Neuronal stem cell (in vitro differentiated cells): Measurements from ENCODE around the gene UNC5B.

Source experiments
- DNase-seq: peaks from one replicate; pipeline ENCODE4 v3.0.0-alpha.2; 2013; ENCODE audit warnings: low spot score
- H2AFZ ChIP-seq: one replicate; pipeline ENCODE4 v1.6.1; 2013; ENCODE audit warnings: mild to moderate bottlenecking, low read length, inconsistent platforms
- H2AK5ac ChIP-seq: 2 replicates; pipeline ENCODE4 v1.6.1; 2013; ENCODE audit warnings: low read depth, mild to moderate bottlenecking, inconsistent platforms, low read length, moderate library complexity, mixed read lengths
- H2BK120ac ChIP-seq: 2 replicates; pipeline ENCODE4 v1.6.1; 2013; ENCODE audit warnings: low read depth, mild to moderate bottlenecking, inconsistent platforms, low read length, moderate library complexity, mixed read lengths
- H2BK12ac ChIP-seq: one replicate; pipeline ENCODE4 v1.6.1; 2013; ENCODE audit warnings: low read length, inconsistent platforms
- H2BK15ac ChIP-seq: 2 replicates; pipeline ENCODE4 v1.6.1; 2013; ENCODE audit warnings: mild to moderate bottlenecking, low read length, inconsistent platforms, mixed read lengths
- H2BK5ac ChIP-seq: one replicate; pipeline ENCODE4 v1.6.1; 2013; ENCODE audit warnings: inconsistent platforms, mild to moderate bottlenecking, low read length, moderate library complexity
- H3K14ac ChIP-seq: one replicate; pipeline ENCODE4 v1.6.1; 2013; ENCODE audit warnings: low read length, inconsistent platforms
- H3K18ac ChIP-seq: 2 replicates; pipeline ENCODE4 v1.6.1; 2013; ENCODE audit warnings: low read length, inconsistent platforms
- H3K23ac ChIP-seq: 2 replicates; pipeline ENCODE4 v1.6.1; 2013; ENCODE audit warnings: low read depth, mild to moderate bottlenecking, mixed read lengths, low read length, inconsistent platforms; ENCODE audit not compliant: poor library complexity
- H3K27ac ChIP-seq: replicated peaks from 3 replicates; pipeline ENCODE4 v1.5.1; 2013; ENCODE audit warnings: low read length, inconsistent platforms
- H3K27me3 ChIP-seq, 3 experiments: 2 replicates each; pipeline ENCODE4 v1.6.1; 2013; ENCODE audit warnings: low read length in 3 of 3, mild to moderate bottlenecking in 2 of 3, inconsistent platforms in 1 of 3, low read depth in 1 of 3, mixed read lengths in 1 of 3, moderate library complexity in 1 of 3; ENCODE audit not compliant: control insufficient read depth in 3 of 3, insufficient read depth in 3 of 3
- H3K36me3 ChIP-seq, 2 donors: replicated peaks in 1 of 2; 2 replicates each; pipeline ENCODE4 v1.6.1; 2013; ENCODE audit warnings: low read length in 2 of 2; ENCODE audit not compliant: control insufficient read depth in 2 of 2, insufficient read depth in 2 of 2
- H3K4ac ChIP-seq: 2 replicates; pipeline ENCODE4 v1.6.1; 2013; ENCODE audit warnings: inconsistent platforms, mild to moderate bottlenecking, low read length, moderate library complexity
- H3K4me1 ChIP-seq, 2 donors: 1 replicate in 1 of 2; 2 replicates in 1 of 2; pipeline ENCODE4 v1.6.1; 2013; ENCODE audit warnings: low read length in 2 of 2, low read depth in 1 of 2; ENCODE audit not compliant: control insufficient read depth in 2 of 2, insufficient read depth in 1 of 2
- H3K4me2 ChIP-seq: one replicate; pipeline ENCODE4 v1.6.1; 2013; ENCODE audit warnings: mild to moderate bottlenecking, low read length, inconsistent platforms; ENCODE audit not compliant: insufficient read depth, poor library complexity, severe bottlenecking
- H3K4me3 ChIP-seq, 2 donors: 2 replicates each; pipeline ENCODE4 v1.5.1; 2013; ENCODE audit warnings: low read length in 2 of 2, mild to moderate bottlenecking in 2 of 2, inconsistent platforms in 1 of 2, moderate library complexity in 1 of 2
- H3K79me1 ChIP-seq: one replicate; pipeline ENCODE4 v1.6.1; 2013; ENCODE audit warnings: low read depth, mild to moderate bottlenecking, inconsistent platforms, low read length, moderate library complexity
- H3K9ac ChIP-seq: one replicate; pipeline ENCODE4 v1.6.1; 2013; ENCODE audit warnings: mild to moderate bottlenecking, low read depth, low read length, inconsistent platforms; ENCODE audit not compliant: poor library complexity
- H3K9me3 ChIP-seq, 2 donors: replicated peaks in 1 of 2; 2 replicates each; pipeline versions ENCODE3 to v1.6.1; 2013; ENCODE audit warnings: low read length in 2 of 2, mild to moderate bottlenecking in 2 of 2, inconsistent platforms in 1 of 2, low read depth in 1 of 2, mixed read lengths in 1 of 2, moderate library complexity in 1 of 2; ENCODE audit not compliant: control insufficient read depth in 2 of 2, insufficient read depth in 1 of 2
- H4K8ac ChIP-seq: one replicate; pipeline ENCODE4 v1.6.1; 2013; ENCODE audit warnings: low read depth, mild to moderate bottlenecking, inconsistent platforms, low read length, moderate library complexity
- H4K91ac ChIP-seq: one replicate; pipeline ENCODE4 v1.6.1; 2013; ENCODE audit warnings: low read length, low read depth, mild to moderate bottlenecking, inconsistent platforms; ENCODE audit not compliant: poor library complexity
- WGBS, 2 donors: extraction: QIAGEN DNeasy Blood & Tissue Kit; methylation state at CpG; one replicate each; pipeline ENCODE4 v1.1.7; 2013; ENCODE audit warnings: missing lambda C conversion rate in 2 of 2, mixed read lengths in 1 of 2; ENCODE audit not compliant: insufficient read length in 2 of 2, insufficient replicate concordance in 1 of 2; ENCODE audit errors: extremely low coverage in 2 of 2; 5-methylcytosine and 5-hydroxymethylcytosine counted together

UNC5B gene

DNA sequence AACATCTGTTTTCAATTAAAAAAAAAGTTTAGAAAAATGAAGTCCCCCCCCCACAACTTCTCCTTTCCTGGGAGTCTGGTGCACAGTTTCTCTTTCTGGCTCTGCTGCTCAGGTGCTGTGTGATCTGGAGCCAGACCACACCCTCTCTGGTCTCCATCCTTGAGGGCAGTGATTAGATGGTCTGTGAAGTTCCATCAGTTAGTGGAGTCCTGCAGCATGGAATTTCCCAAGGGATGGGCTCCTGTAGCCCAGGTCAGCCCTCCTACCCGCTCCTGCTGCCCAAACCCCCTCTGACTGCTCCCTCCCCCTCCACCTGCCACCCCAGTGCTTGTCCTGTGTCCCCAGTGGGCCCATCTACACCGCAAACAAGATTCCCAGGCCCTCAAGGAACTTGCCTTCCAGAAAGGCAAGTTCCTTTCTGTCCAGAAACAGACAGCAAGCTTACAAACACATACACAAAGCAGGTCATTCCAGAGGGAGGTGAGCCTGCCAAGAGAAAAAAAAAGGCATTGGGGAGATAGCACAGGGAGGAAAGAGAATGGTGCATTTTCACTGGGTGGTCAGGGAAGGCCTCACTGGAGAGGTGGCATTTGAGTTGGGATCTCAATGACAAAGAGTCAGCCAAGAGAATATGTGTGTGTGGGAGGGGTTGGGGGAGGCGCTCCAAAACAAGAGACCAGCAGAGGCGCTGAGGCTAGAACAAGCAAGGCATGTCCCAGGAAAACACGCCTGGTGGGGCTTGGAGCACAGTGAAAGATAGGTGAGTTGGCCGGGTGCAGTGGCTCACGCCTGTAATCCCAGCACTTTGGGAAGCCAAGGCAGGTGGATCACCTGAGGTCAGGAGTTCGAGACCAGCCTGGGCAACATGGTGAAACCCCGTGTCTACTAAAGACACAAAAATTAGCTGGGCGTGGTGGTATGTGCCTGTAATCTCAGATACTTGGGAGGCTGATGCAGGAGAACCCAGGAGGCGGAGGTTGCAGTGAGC is 57.2 kb downstream of the UNC5B start:
- no peak overlapping the region for H3K14ac ChIP-seq
- peak; percentile 30 for DNase-seq
- no peak overlapping the region for H3K9ac ChIP-seq
- no peak overlapping the region for H3K4ac ChIP-seq
- peak overlapping the region; percentile 56 for H2BK120ac ChIP-seq
- no peak overlapping the region for H2BK12ac ChIP-seq
- H2AFZ ChIP-seq = no peak overlapping the region
- peak overlapping the region; percentile 56 for H3K18ac ChIP-seq
- peaks cover 4 to 12% of the 10 kb centered on the region in 2 donors for H3K4me1 ChIP-seq
- no peak overlapping the region for H2BK5ac ChIP-seq
- H4K91ac ChIP-seq = no peak overlapping the region
- no peak overlapping the region for H3K4me2 ChIP-seq
- H2AK5ac ChIP-seq = peak overlapping the region; percentile 34
- H3K27ac ChIP-seq = peak overlapping the region; percentile 63
- peak overlapping the region; percentile 28 for H2BK15ac ChIP-seq
- no peaks in the 10 kb centered on the region for H3K36me3 ChIP-seq
- peaks cover 0 to 16% (median 0%) of the 10 kb centered on the region in 3 experiments for H3K27me3 ChIP-seq
- H4K8ac ChIP-seq = no peak overlapping the region
- no peak overlapping the region for H3K4me3 ChIP-seq
- WGBS, 2 donors = no CpG with 5 or more reads among the region's 11 CpGs
- no peak overlapping the region for H3K23ac ChIP-seq
- H3K9me3 ChIP-seq = no peaks in the 10 kb centered on the region
- no peaks in the 10 kb centered on the region for H3K79me1 ChIP-seq

DNA sequence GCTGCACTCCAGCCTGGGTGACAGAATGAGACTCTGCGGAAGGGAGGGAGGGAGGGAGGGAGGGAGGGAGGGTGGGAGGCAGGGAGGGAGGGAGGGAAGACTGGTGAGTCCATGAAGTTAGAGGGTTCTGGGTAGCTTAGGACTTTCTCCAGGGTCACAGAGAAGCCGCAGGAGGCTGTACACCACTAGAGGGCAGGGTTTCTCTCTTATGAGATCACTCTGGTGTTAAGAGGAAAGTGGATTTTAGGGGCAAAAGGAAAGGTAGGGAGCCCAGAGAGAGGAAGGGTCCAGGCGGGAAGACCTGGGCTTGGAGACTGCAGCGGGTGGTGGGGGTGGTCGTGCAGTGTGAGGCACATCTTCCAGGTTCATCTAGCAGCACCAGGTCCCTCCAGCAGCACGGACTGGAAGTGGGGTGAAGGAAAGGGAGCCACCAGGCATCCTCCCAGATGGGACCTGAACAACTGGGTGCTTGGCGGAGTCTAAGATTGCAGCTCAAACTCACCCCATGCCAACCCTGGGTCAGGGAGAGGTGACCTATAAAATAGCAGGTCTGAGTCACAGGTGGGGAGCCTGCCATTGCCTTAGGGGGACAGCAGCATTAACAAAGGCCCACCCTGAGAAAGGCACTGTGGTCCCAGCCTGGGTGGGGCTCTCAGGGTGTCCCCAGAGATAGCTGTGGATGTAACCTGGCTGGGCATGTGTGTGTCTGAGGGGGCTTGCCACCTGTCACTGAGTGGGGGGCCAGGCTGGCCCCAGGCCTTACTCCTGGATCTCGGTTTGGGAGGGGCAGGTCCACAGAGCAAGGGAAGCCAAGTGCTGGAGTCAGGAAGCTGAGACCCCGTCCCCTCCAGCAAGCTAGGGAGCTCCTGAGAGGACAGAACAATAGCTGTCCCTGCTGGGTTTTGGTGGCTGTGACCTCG is 58.2 kb downstream of the UNC5B start:
- H3K9me3 ChIP-seq = no peaks in the 10 kb centered on the region
- peak overlapping the region; percentile 15 for H3K9ac ChIP-seq
- no peak overlapping the region for H2BK5ac ChIP-seq
- no peak overlapping the region for H4K91ac ChIP-seq
- no CpG with 5 or more reads among the region's 10 CpGs for WGBS, 2 donors
- H2AFZ ChIP-seq = no peak overlapping the region
- peak overlapping the region; percentile 90 for H2BK120ac ChIP-seq
- H3K27me3 ChIP-seq = peaks cover 0 to 13% (median 0%) of the 10 kb centered on the region in 3 experiments
- no peak overlapping the region for H3K27ac ChIP-seq
- H3K79me1 ChIP-seq = no peaks in the 10 kb centered on the region
- no peak overlapping the region for H2BK12ac ChIP-seq
- H3K4me3 ChIP-seq = no peak overlapping the region
- H3K4me1 ChIP-seq = peaks cover 4 to 12% of the 10 kb centered on the region in 2 donors
- H3K14ac ChIP-seq = no peak overlapping the region
- peak overlapping the region; percentile 59 for H2BK15ac ChIP-seq
- H3K4me2 ChIP-seq = no peak overlapping the region
- no peak overlapping the region for H3K23ac ChIP-seq
- peak overlapping the region; percentile 89 for H3K18ac ChIP-seq
- H3K4ac ChIP-seq = no peak overlapping the region
- no peaks in the 10 kb centered on the region for H3K36me3 ChIP-seq
- peak; percentile 68 for DNase-seq
- H4K8ac ChIP-seq = no peak overlapping the region
- peak overlapping the region; percentile 91 for H2AK5ac ChIP-seq

DNA sequence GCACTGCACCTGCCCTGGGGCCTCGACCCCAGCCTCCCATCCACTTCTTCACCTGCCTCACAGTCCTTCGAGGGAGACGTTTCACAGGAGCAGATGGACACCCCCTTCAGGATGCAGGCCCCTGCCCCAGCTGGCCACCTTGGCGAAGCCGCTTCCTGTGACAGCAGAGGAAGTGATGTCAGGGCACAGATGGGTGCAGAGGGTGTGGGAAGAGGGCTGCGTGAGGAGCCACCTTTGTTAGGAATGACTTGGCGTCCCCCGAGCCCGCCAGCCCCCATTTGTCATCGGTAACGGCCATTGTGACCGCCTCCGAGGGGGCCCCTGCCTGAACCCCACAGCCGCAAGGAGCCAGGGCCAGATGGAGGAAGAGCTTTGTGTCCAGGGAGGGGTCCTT is 59.3 kb downstream of the UNC5B start:
- H3K4me1 ChIP-seq = peaks cover 4 to 10% of the 10 kb centered on the region in 2 donors
- H2BK5ac ChIP-seq = peak overlapping the region; percentile 76
- no peak overlapping the region for H2BK12ac ChIP-seq
- no peak for DNase-seq
- H2BK120ac ChIP-seq = no peak overlapping the region
- H3K27ac ChIP-seq = no peak overlapping the region
- H3K79me1 ChIP-seq = no peaks in the 10 kb centered on the region
- H3K23ac ChIP-seq = peak overlapping the region; percentile 66
- H3K9me3 ChIP-seq = no peaks in the 10 kb centered on the region
- H4K91ac ChIP-seq = no peak overlapping the region
- H3K4ac ChIP-seq = peak overlapping the region; percentile 80
- H3K4me2 ChIP-seq = no peak overlapping the region
- no peak overlapping the region for H3K4me3 ChIP-seq
- no peak overlapping the region for H4K8ac ChIP-seq
- H2AK5ac ChIP-seq = peak overlapping the region; percentile 90
- no peaks in the 10 kb centered on the region for H3K36me3 ChIP-seq
- no CpG with 5 or more reads among the region's 14 CpGs for WGBS, 2 donors
- H3K14ac ChIP-seq = no peak overlapping the region
- no peak overlapping the region for H2AFZ ChIP-seq
- H2BK15ac ChIP-seq = peak overlapping the region; percentile 81
- no peak overlapping the region for H3K9ac ChIP-seq
- H3K27me3 ChIP-seq = peaks cover 0 to 15% (median 0%) of the 10 kb centered on the region in 3 experiments
- H3K18ac ChIP-seq = peak overlapping the region; percentile 88
